ENCODE measurements around the gene SETDB1. TPM values are rescaled to one million over a fixed set of nuclear protein-coding genes. Genes with fewer than 3 reads are reported as not detected.

Gene SETDB1
- total RNA-seq, 2 experiments from 2014 or later, result 49.5 to 51.5 TPM

GRCh38 chr1:150971583-150972416, 45.6 kb downstream of the SETDB1 start:
- H3K27ac Mint-ChIP-seq, result peak overlapping the region; percentile 49
- POLR2A ChIA-PET, result interaction anchor here (0.5 to 2.0 kb wide), 4 partner anchors 10 to 342 kb away, joined by 3 to 6 read pairs (median 3); partner anchors contain the start of genes ANXA9 and ENSA
- H3K27me3 Mint-ChIP-seq, result no peaks in the 10 kb centered on the region
- H3K9me3 Mint-ChIP-seq, result no peaks in the 10 kb centered on the region
- peaks cover 54% of the 10 kb centered on the region for H3K4me1 Mint-ChIP-seq
- peak overlapping the region; percentile 86 for H3K4me3 Mint-ChIP-seq
- no peak for DNase-seq
- peaks cover 31% of the 10 kb centered on the region for H3K36me3 Mint-ChIP-seq (ENCODE audit: low read depth)
- CTCF ChIA-PET, result interaction anchor here (0.6 kb wide), 1 partner anchor 370 kb away, joined by 3 read pairs; no protein-coding TSS in a partner anchor

GRCh38 chr1:150972417-150972940, 46.3 kb downstream of the SETDB1 start:
- H3K9me3 Mint-ChIP-seq, result no peaks in the 10 kb centered on the region
- H3K27ac Mint-ChIP-seq, result peak overlapping the region; percentile 74
- H3K4me3 Mint-ChIP-seq, result peak overlapping the region; percentile 86
- no peaks in the 10 kb centered on the region for H3K27me3 Mint-ChIP-seq
- ChIA-PET POLR2A (interaction anchor here (1.1 to 2.0 kb wide), 3 partner anchors 9 to 343 kb away, joined by 3 to 14 read pairs (median 6); partner anchors contain the start of genes ANXA9 and ENSA), CTCF (interaction anchor here (0.6 kb wide), 1 partner anchor 371 kb away, joined by 3 read pairs; no protein-coding TSS in a partner anchor)
- H3K4me1 Mint-ChIP-seq, result peaks cover 61% of the 10 kb centered on the region
- peaks cover 24% of the 10 kb centered on the region for H3K36me3 Mint-ChIP-seq (ENCODE audit: low read depth)
- no peak for DNase-seq

GRCh38 chr1:150973258-150973835, 47.2 kb downstream of the SETDB1 start:
- CTCF ChIA-PET, result interaction anchor here (0.9 to 2.0 kb wide), 5 partner anchors 10 to 412 kb away, joined by 3 to 8 read pairs (median 4); partner anchors contain the start of gene MINDY1
- H3K9me3 Mint-ChIP-seq, result no peaks in the 10 kb centered on the region
- POLR2A ChIA-PET, result interaction anchor here (0.5 to 2.5 kb wide), 35 partner anchors 8 to 739 kb away, joined by 3 to 21 read pairs (median 4); partner anchors contain the start of genes ANXA9, ENSA, GABPB2 and GOLPH3L
- H3K27me3 Mint-ChIP-seq, result no peaks in the 10 kb centered on the region
- peak overlapping the region; percentile 86 for H3K4me3 Mint-ChIP-seq
- H3K27ac Mint-ChIP-seq, result peak overlapping the region; percentile 74
- H3K36me3 Mint-ChIP-seq (ENCODE audit: low read depth), result peaks cover 16% of the 10 kb centered on the region
- peaks cover 66% of the 10 kb centered on the region for H3K4me1 Mint-ChIP-seq
- DNase-seq, result peak; percentile 33

- H3K4me3 Mint-ChIP-seq, result peak overlapping the region; percentile 86
- H3K9me3 Mint-ChIP-seq, result no peaks in the 10 kb centered on the region
- H3K4me1 Mint-ChIP-seq, result peaks cover 67% of the 10 kb centered on the region
- ChIA-PET POLR2A (interaction anchor here (0.5 to 2.5 kb wide), 33 partner anchors 9 to 740 kb away, joined by 3 to 21 read pairs (median 4); partner anchors contain the start of genes GABPB2, GOLPH3L, MCL1 and MINDY1), CTCF (interaction anchor here (0.9 to 2.0 kb wide), 6 partner anchors 8 to 413 kb away, joined by 3 to 8 read pairs (median 4); partner anchors contain the start of gene MINDY1)
- peak; percentile 46 for DNase-seq
- peak overlapping the region; percentile 74 for H3K27ac Mint-ChIP-seq
- H3K27me3 Mint-ChIP-seq, result no peaks in the 10 kb centered on the region
- H3K36me3 Mint-ChIP-seq (ENCODE audit: low read depth), result peaks cover 11% of the 10 kb centered on the region
Measured at GRCh38 chr1:150973836-150974579, 47.8 kb downstream of the SETDB1 start.

- H3K27ac Mint-ChIP-seq, result peak within 1 kb of the TSS; percentile 83
- H3K27me3 Mint-ChIP-seq, result no peaks in the 10 kb centered on the region
- peaks cover 73% of the 10 kb centered on the region for H3K4me1 Mint-ChIP-seq
- CTCF ChIA-PET, result interaction anchor here (1.0 to 2.0 kb wide), 6 partner anchors 9 to 414 kb away, joined by 3 to 8 read pairs (median 4); partner anchors contain the start of genes GOLPH3L and MINDY1
- no peaks in the 10 kb centered on the region for H3K9me3 Mint-ChIP-seq
- H3K4me3 Mint-ChIP-seq, result peak within 1 kb of the TSS; percentile 86
- POLR2A ChIA-PET, result interaction anchor here (0.9 to 2.5 kb wide), 19 partner anchors 8 to 609 kb away, joined by 3 to 21 read pairs (median 5); partner anchors contain the start of genes GABPB2, MINDY1, PIP5K1A and SETDB1
- H3K36me3 Mint-ChIP-seq (ENCODE audit: low read depth), result peaks cover 10% of the 10 kb centered on the region
- DNase-seq, result peak; percentile 84
Measured at GRCh38 chr1:150974580-150975478, 48.7 kb downstream of the SETDB1 start, which contains the start of gene CERS2. Gene CERS2, minus strand, starts transcription at chr1:150974835. Its CDS starts 5,745 bp downstream, at chr1:150969090.

GRCh38 chr1:150976401-150976821, 50.2 kb downstream of the SETDB1 start:
- Mint-ChIP-seq H3K36me3 (ENCODE audit: low read depth) (peaks cover 10% of the 10 kb centered on the region), H3K9me3 (no peaks in the 10 kb centered on the region), H3K27ac (peak overlapping the region; percentile 74), H3K4me1 (peaks cover 59% of the 10 kb centered on the region), H3K27me3 (no peaks in the 10 kb centered on the region), H3K4me3 (peak overlapping the region; percentile 86)
- ChIA-PET POLR2A (interaction anchor here (0.6 to 1.8 kb wide), 7 partner anchors 13 to 415 kb away, joined by 3 to 4 read pairs (median 4); no protein-coding TSS in a partner anchor), CTCF (interaction anchor here (0.7 to 12.2 kb wide), 5 partner anchors 10 to 721 kb away, joined by 3 to 94 read pairs (median 4); partner anchors contain the start of gene MINDY1)
- DNase-seq, result no peak

GRCh38 chr1:150976879-150977694, 50.9 kb downstream of the SETDB1 start:
- no peaks in the 10 kb centered on the region for H3K9me3 Mint-ChIP-seq
- H3K27ac Mint-ChIP-seq, result peak overlapping the region; percentile 74
- peaks cover 10% of the 10 kb centered on the region for H3K36me3 Mint-ChIP-seq (ENCODE audit: low read depth)
- ChIA-PET POLR2A (interaction anchor here (0.7 to 1.8 kb wide), 6 partner anchors 16 to 416 kb away, joined by 3 to 6 read pairs (median 4); partner anchors contain the start of gene MINDY1), CTCF (interaction anchor here (0.7 to 12.2 kb wide), 9 partner anchors 9 to 721 kb away, joined by 3 to 94 read pairs (median 4); partner anchors contain the start of genes MINDY1 and SETDB1)
- peaks cover 52% of the 10 kb centered on the region for H3K4me1 Mint-ChIP-seq
- peak overlapping the region; percentile 86 for H3K4me3 Mint-ChIP-seq
- DNase-seq, result peak; percentile 84
- H3K27me3 Mint-ChIP-seq, result no peaks in the 10 kb centered on the region

- Mint-ChIP-seq H3K4me1 (peaks cover 38% of the 10 kb centered on the region), H3K36me3 (ENCODE audit: low read depth) (no peaks in the 10 kb centered on the region), H3K4me3 (no peak overlapping the region), H3K27me3 (no peaks in the 10 kb centered on the region), H3K9me3 (no peaks in the 10 kb centered on the region), H3K27ac (peak overlapping the region; percentile 40)
- ChIA-PET CTCF (interaction anchor here (0.7 to 12.2 kb wide), 11 partner anchors 14 to 400 kb away, joined by 3 to 94 read pairs (median 3); partner anchors contain the start of genes GOLPH3L, MCL1, MINDY1 and TNFAIP8L2), POLR2A (interaction anchor here (0.6 to 1.5 kb wide), 5 partner anchors 17 to 50 kb away, joined by 3 to 6 read pairs (median 4); partner anchors contain the start of gene MINDY1)
- DNase-seq, result peak; percentile 90
Measured at GRCh38 chr1:150979092-150980056, 53.2 kb downstream of the SETDB1 start.

- no peak for DNase-seq
- Mint-ChIP-seq H3K27ac (no peak overlapping the region), H3K9me3 (no peaks in the 10 kb centered on the region), H3K36me3 (ENCODE audit: low read depth) (no peaks in the 10 kb centered on the region), H3K4me3 (no peak overlapping the region), H3K4me1 (peaks cover 30% of the 10 kb centered on the region), H3K27me3 (no peaks in the 10 kb centered on the region)
- CTCF ChIA-PET, result interaction anchor here (1.2 to 12.2 kb wide), 5 partner anchors 15 to 225 kb away, joined by 3 to 94 read pairs (median 15); partner anchors contain the start of genes CDC42SE1 and MINDY1
- POLR2A ChIA-PET, result interaction anchor here (0.9 to 1.5 kb wide), 5 partner anchors 9 to 712 kb away, joined by 3 to 5 read pairs (median 3); partner anchors contain the start of gene MINDY1
Measured at GRCh38 chr1:150981177-150981804, 55.1 kb downstream of the SETDB1 start.

Measured in activated CD4-positive, alpha-beta memory T cell treated with anti-CD3 and anti-CD28 coated beads, Interleukin-2, amount 10 ng/mL, durations not matched to agents 7 days and 5 days (primary cell).